Stimulated activated CD8-positive, alpha-beta memory T cell treated with anti-CD3 and anti-CD28 coated beads, Interleukin-7, amount 100 ng/mL, for 1 hour (primary cell): Measurements from ENCODE around the gene FGF13.

Experiments used
- DNase-seq, 2 donors: peaks; one replicate each; pipeline ENCODE4 v3.0.0-alpha.2; 2020; ENCODE audit warnings: low read depth in 2 of 2

FGF13 gene

DNA sequence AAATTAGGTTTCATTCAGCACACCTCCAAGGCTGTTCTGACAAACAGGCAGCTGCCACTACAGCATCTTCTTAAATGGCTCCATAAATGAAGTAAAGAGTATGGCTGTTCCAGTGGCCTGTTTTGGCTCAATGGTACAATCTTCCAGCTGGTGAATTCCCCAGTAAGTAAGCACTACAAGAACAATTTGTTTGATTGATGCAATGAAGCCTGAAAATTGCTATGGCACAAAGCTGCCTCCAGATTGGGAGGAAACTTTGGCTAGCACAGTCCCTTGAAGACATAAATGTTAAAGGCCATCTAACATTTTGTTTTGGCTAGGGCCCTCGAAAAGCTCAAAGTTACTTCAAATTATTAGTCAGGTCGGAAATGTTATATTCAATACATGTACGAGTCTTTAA lies 47.5 kb downstream of the FGF13 start:
- no peak for DNase-seq

DNA sequence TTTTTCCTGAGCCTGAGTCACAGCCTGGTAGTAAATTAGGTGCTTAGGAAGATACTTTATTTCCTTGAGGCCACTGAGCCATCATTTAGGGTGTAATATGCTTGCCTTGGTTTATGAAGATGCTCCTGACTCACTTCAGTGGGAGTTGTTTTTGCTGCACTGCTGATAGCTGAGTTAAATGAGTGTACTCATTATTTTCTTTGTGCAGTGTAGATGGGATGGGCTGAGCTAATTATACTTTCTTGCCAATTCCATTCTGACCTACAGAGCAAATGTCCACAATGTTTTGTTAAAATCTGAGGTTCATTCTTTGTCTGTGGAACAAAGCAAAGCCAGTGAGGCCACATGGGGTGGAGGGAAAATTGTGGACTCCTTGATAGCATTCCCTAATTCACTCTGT lies 60.0 kb downstream of the FGF13 start:
- DNase-seq: no peak

DNA sequence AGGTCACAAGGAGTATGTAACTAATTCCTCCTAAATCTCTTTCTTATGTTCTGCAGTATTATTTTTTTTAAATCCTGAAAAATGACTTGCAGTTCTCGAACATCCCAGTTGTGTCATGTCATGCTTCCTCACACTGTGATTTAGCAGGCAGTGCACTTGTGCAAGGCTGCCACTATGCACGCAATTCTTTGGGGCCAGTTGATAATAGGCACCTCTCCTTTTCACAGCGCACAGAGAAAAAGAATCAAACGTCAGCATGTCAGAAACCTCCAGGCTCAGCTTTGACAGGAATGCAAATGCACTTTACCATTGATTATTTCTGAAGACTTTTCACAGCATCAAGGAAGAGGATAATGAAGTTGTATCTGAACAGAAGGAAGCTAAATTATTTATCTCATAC lies 62.9 kb downstream of the FGF13 start:
- no peak for DNase-seq

DNA sequence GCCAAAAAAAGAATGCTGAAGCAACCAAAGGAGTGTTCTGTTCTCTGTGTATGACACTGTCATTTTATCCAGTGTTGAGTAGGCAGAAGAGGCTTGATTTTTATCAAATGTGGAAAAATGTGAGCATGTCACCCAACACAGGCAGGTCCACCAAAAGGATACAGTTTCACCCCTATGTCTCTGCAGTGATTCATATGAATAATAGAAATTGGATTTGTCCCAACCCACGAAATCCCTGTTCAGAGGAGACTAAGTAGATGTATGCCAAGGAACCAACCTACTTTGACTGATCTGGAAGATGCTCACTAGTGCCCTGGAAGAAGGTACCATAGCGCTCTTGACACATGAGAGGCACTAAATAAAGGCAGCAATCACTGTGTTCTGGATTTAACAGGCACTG lies 72.5 kb downstream of the FGF13 start:
- DNase-seq: no peak
